Central memory CD4-positive, alpha-beta T cell (primary cell): ENCODE results near the gene GSN.

Experiments used
- DNase-seq: peaks from one replicate; pipeline ENCODE4 v3.0.0; 2022

Gene GSN

DNA sequence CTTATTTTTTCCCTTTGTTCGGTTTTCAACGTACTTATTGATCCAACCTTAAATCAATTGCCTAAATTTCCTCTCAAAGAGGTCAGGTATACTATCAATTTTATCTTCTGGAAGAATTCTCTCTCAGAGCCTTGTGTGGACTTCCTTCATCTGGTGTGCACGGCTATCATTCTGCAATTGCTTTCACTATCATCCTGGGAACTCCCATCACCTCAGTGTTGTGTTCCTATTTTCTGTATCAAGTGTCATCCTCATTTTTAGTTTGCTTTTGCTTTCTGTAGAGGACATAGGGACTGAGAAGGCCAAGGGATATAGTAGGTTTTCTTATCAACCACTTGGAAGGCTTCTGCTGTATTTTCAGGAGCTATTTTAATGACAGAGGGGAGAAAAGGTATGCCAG lies 90.8 kb downstream of the GSN start:
- DNase-seq = no peak

GRCh38 chr9:121359351-121360294 lies 91.7 kb downstream of the GSN start:
- no peak for DNase-seq

DNA sequence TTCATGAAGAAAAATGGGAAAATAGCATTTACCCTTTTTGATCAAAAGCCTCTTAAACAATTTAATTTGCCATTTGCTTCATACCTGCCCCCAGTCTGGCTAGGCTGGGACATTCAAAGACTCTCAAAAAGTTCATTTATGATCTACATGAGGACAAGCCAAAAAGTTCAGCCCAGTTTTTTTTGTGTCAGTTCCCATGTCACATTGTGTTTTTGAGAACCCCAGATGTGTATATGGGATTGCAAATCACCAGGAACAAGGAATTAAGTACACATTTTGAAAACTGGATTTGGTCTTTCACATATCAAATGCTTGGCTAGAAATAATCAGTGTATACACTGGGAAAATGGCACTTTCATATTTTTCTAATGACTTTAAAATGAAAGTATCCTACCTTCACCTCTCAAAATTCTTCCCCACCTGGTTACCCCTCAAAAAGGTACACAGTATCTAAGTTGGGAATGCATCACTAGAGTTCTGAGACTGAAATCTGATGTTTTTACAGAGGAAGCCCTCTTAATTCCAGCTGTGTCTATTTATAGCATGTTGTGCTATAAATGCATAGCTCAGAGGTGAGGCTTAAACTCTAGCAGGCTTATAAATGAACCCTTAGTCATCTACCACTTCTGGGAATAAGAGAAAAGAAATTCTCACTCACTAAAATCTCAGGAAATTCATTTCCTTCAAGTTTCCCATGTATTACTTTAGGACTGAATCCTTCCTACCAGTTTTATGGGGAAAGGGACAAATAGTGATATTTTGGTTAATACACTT lies 92.8 kb downstream of the GSN start:
- no peak for DNase-seq

- no peak for DNase-seq
Measured at GRCh38 chr9:121362813-121363621, 95.1 kb downstream of the GSN start.

- DNase-seq = no peak
Measured at GRCh38 chr9:121363622-121363961, 95.6 kb downstream of the GSN start.

- DNase-seq = no peak
Measured at GRCh38 chr9:121364077-121364476, 96.1 kb downstream of the GSN start.

DNA sequence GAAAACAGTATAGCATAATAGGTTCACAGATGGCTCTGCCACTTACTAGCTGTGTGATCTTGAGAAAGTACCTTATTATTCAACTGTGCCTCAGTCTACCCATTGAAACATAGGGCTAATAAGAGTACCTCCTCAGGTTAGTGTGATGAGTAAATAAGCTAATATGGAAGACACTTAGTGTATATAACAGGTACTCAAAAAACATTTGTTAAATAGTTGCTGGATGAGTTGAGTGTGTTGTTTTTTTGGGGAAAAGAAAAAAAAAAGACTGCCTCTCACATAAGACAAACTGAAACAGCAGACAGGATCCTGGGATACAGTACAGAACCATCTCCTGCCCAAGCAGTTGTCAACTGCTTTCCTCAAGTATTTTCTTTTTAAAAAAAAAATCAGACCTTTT lies 96.9 kb downstream of the GSN start:
- no peak for DNase-seq

GRCh38 chr9:121365564-121365963 lies 97.6 kb downstream of the GSN start:
- no peak for DNase-seq

- no peak for DNase-seq
Measured at GRCh38 chr9:121366611-121367192, 98.7 kb downstream of the GSN start.

- no peak for DNase-seq
Measured at GRCh38 chr9:121367306-121368137, 99.6 kb downstream of the GSN start.

DNA sequence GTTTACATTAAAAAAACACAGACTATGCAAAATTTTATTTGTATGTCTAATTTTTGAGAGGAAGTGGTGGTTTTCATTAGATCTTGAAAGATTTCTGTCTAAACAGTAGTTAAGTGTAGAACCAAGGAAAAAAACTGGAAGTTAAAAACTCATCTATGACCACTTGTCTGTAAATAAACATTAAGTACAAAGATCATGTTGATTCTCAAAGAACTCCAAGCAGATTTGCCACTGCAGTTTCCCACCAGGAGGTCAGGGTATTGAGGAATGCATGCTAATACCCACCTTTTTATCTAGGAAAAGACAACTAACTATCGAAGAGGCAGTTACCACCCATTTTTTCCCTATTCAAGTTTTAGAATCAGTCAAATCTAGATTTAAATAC lies 100.2 kb downstream of the GSN start:
- DNase-seq = no peak

DNA sequence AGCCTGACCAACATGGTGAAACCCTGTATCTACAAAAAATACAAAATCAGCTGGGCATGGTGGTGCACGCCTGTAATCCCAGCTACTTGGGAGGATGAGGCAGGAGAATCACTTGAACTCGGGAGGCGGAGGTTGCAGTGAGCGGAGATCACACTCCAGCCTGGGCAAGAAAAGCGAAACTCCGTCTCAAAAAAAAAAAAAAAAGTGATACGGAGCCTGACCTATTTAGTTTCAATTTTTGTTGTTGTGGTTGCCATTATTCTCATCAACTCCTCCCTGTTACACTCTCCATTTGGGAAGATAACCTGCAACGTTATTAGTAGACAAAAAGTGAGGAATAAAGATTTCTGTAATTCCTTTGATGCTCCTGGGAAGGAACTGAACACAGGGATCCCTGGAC lies 100.8 kb downstream of the GSN start:
- DNase-seq = peak; percentile 39

DNA sequence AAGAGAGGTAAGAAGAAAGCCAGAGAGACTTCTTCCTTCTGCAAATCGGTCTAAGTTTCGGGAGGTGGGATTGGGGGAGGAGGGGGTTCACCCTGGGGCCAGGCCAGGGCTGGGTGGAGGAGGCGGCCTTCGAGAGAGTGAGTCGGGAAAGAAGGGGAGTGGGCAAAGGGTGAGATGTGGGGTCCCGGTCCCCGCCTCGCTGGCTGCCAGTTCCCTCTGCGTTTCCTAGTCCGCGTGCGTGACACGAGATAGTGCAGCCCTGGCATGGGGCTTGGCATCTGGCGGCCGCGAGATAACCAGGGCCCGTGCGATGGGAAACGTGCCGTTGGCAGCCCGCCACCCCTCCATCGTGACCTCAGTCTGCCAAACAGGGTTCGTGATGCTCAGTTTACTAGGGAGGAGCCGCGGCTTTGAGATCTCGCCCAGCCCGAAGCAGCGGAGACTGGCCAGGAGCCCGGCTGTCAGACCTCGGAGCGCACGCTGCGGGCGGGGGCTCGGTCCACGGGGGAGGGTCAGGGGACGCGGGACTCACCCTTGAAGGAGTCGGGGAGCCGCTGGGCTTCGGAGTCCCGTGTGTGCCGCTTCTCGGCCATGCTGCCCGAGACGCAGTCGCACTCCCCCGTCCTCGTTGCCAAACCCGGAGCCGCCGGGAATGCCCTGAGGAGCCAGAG lies 101.8 kb downstream of the GSN start, which contains the start of gene STOM:
STOM (minus strand) TSS at position 656 of the 671 bp plus-strand sequence; CDS start at position 593, 63 bp downstream.
- DNase-seq = peak; percentile 70

- no peak for DNase-seq
Measured at GRCh38 chr9:121371495-121372061, 103.6 kb downstream of the GSN start.

DNA sequence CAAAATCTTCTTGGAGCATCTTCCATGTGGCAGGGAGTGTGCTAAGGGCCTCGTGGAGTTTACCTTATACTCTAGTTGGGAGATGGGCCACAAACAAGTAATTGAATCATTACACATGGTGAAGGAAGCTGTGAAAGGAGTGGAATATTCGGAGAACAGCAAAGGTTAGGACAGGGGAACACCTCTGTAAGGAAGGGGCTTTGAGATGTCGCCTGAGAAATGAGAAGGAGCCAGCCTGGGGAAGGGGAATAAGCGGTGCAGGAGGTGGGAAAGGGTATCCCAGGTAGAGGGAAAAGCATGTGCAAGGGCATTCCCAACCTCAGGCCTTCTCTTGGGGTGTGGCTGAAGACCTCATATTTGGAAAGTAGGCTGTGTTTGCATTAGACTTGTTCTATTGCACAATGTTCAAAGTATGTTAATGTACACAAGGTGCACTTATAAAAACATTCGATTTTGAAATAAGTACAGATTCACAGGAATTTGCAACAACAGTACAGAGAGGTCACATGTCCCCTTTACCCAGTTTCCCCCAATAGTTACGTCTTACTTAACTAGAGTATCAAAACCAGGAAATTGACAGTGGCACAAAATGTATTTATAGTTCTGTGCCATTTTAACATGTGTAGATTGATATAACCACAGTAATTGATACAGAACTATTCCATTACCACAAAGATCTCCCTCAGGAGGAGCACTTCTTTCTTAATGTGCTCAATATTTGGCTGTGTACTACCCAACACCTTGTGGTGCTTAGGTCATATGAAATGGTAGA lies 104.5 kb downstream of the GSN start:
- DNase-seq = no peak

DNA sequence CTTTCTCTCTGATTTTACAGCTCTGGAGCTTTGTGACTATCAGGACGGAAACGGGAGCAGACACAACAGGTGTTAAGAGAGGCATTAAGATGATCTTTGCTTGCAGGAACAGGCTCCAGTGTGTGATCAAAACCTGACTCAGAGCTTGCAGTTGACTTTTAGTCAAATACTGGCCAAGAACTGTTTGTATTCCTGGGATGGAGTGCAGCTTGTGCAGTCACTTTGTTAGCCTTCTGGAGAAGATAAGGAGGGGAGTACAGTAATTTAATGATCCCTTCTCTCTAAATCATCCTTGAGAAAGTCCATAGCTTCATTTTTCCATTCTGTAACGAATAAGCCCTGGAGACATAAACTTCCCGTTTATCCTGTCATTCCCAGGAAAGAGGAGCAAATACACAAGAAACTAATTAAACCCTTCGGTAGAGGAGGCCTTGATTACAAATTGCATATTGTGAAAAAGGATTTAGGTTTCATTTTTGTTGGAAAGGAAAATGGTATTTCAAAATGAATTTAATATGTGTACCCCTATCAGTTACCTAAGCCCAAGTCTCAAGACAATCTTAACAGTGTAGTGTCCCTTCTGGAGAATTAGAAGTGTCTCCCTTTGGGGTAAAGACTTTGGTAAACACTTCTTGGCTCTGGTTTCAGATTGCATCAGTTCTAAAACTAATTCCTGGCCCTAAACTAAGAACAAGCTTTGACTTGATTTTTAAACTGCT lies 105.2 kb downstream of the GSN start:
- no peak for DNase-seq

DNA sequence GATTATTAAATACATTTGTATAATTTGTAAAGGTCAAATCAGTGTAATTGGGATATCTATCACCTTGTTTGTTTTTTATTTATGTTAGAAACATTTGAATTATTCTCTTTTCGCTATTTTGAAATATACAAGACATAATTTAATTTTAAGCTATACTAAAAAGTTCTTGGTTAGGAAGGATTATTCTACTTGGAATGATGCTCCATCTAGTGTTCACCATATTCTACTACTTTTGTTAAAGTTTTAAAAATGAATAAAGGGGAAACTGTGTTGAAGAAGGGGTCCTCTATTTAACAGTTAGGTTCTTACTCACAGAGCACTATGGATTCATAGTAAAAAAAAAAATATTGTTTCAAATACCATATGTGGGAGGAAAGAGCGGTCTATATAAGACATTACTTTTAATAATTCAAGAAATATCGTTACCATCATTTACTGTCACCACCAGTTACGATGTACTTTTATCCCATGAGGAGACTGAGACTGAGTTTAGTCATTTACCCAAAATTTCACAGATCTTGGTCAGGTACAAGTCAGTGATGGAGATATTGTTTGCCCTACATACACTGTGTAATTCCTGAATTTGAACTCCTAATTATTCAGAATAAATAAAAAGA lies 108.4 kb downstream of the GSN start:
- DNase-seq = no peak

GRCh38 chr9:121380846-121381245 lies 112.9 kb downstream of the GSN start:
- DNase-seq = no peak
